Spleen (tissue), 11 donors: Measurements from ENCODE around the gene E2F3. TPM values are rescaled to one million over a fixed set of nuclear protein-coding genes. Genes with fewer than 3 reads are reported as not detected.

Source experiments
- DNase-seq: peaks from one replicate; pipeline ENCODE4 v3.0.0-alpha.2; 2020
- H3K27ac ChIP-seq, 8 donors: fragments of 200-600 bp; sonication (generic) in 7 of 8; 1 replicate in 4 of 8; 2 replicates in 4 of 8; pipeline versions ENCODE4 v1.5.0 to v1.8.0; 2016 to 2021; ENCODE audit warnings: inconsistent platforms in 4 of 8, mild to moderate bottlenecking in 4 of 8, moderate library complexity in 1 of 8
- H3K27me3 ChIP-seq, 7 donors: fragments of 200-600 bp; sonication (generic) in 6 of 7; replicated peaks in 1 of 7; 1 replicate in 4 of 7; 2 replicates in 3 of 7; pipeline versions ENCODE4 v1.5.0 to v1.8.0; 2016 to 2021; ENCODE audit warnings: inconsistent platforms in 3 of 7, mild to moderate bottlenecking in 1 of 7
- H3K36me3 ChIP-seq, 6 donors: fragments of 200-600 bp; sonication (generic) in 5 of 6; 1 replicate in 4 of 6; 2 replicates in 2 of 6; pipeline versions ENCODE4 v1.5.0 to v1.8.0; 2016 to 2021; ENCODE audit warnings: inconsistent platforms in 2 of 6
- H3K4me1 ChIP-seq, 6 donors: fragments of 200-600 bp; sonication (generic) in 5 of 6; 1 replicate in 3 of 6; 2 replicates in 3 of 6; pipeline versions ENCODE4 v1.5.0 to v1.8.0; 2016 to 2021; ENCODE audit warnings: inconsistent platforms in 3 of 6
- H3K4me3 ChIP-seq, 8 donors: fragments of 200-600 bp; sonication (generic) in 7 of 8; 1 replicate in 4 of 8; 2 replicates in 4 of 8; pipeline versions ENCODE4 v1.5.0 to v1.8.0; 2016 to 2021; ENCODE audit warnings: inconsistent platforms in 4 of 8, mild to moderate bottlenecking in 4 of 8, moderate library complexity in 2 of 8
- H3K9me3 ChIP-seq, 8 donors: fragments of 200-600 bp; sonication (generic) in 7 of 8; 1 replicate in 4 of 8; 2 replicates in 4 of 8; pipeline versions ENCODE4 v1.5.0 to v1.8.0; 2016 to 2021; ENCODE audit warnings: inconsistent platforms in 4 of 8
- POLR2A ChIP-seq, 3 donors: fragments of 450-650 bp; IDR thresholded peaks; one replicate each; pipeline ENCODE4 v1.5.1; 2017; ENCODE audit warnings: antibody characterized with exemption in 3 of 3, mild to moderate bottlenecking in 1 of 3
- POLR2AphosphoS5 ChIP-seq, 3 donors: sonication (generic); formaldehyde crosslinking; IDR thresholded peaks; one replicate each; pipeline ENCODE4 v1.5.1; 2017; ENCODE audit warnings: antibody characterized with exemption in 3 of 3
- WGBS, 5 donors: extraction: QIAGEN DNeasy Blood & Tissue Kit in 3 of 5; methylation state at CpG; one replicate each; pipeline versions ENCODE4 v1.1.5 to v1.1.7; 2013 to 2018; 5-methylcytosine and 5-hydroxymethylcytosine counted together
- intact Hi-C: fragments of 100-400 bp; cut with DNase I; formaldehyde crosslinking; loops from one replicate; pipeline ENCODE4 v1.15.0; 2023; ENCODE audit warnings: low total_unique reads
- polyA plus RNA-seq, 3 donors: library from polyadenylated mRNA; stranded (reverse); fragments of 200-250 nt; gene quantifications; one replicate each; pipeline ENCODE4 v1.2.1, GENCODE V29; 2013
- total RNA-seq, 7 donors: library from RNA; depleted of rRNA in 3 of 7; stranded (reverse); fragments of >200 nt in 3 of 7; fragmentation: NEBNext Ultra II Directional in 4 of 7; extraction: Animal tissue kit (Norgen Biotek cat#: 25700) in 4 of 7; gene quantifications; one replicate each; pipeline versions ENCODE4 v1.1.0 to v1.2.1, GENCODE V29; 2016 to 2021
- TF ChIP-seq, protein P1 (sequence below), 11 experiments: fragments of 200-600 bp in 7 of 11; fragments of 450-650 bp in 4 of 11; sonication (generic) in 4 of 11; IDR thresholded peaks in 8 of 11; conservative IDR thresholded peaks in 3 of 11; 1 replicate in 7 of 11; 2 replicates in 4 of 11; pipeline versions ENCODE4 v1.4.0 to v1.8.0; 2016 to 2021; ENCODE audit warnings: antibody characterized with exemption in 11 of 11, inconsistent platforms in 4 of 11, mild to moderate bottlenecking in 1 of 11
- donor health status: healthy with polysubstance abuse.
- donor health status: DM: no; HTN: no; CAD: no; lungs with moderate emphysema.
- donor health status: DM: no; HTN: no; CAD: no.
- donor health status: Bipolar disorder and iron deficiency.
- donor health status: healthy.
- donor health status: DM: no; HTN: no; CAD: no.
- donor health status: DM: yes; HTN: yes; CAD: no.

E2F3 gene
- total and polyA plus RNA-seq, 10 donors = 5.8 to 22.9 (median 14.8) TPM

DNA sequence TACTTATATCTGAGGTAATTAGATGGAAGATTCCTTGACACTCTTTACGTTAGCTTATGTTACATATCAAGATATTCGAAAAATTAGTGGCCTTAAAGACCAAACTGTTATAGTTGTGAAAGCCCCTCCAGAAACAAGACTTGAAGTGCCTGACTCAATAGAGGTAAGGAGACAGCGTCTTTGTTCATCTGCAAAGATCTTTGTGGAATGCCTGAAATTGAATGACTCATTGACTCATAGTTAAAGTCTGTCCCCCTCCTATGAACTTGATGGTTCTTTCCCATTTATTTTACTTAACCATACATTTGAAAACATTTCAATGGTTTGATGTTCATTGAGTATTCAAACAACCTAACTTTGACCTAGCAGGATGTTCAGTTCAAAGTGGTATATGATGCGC is 85.0 kb downstream of the E2F3 start:
- H3K4me1 ChIP-seq = peaks cover 0 to 40% (median 10%) of the 10 kb centered on the region in 6 donors
- TF ChIP-seq, protein P1, sequence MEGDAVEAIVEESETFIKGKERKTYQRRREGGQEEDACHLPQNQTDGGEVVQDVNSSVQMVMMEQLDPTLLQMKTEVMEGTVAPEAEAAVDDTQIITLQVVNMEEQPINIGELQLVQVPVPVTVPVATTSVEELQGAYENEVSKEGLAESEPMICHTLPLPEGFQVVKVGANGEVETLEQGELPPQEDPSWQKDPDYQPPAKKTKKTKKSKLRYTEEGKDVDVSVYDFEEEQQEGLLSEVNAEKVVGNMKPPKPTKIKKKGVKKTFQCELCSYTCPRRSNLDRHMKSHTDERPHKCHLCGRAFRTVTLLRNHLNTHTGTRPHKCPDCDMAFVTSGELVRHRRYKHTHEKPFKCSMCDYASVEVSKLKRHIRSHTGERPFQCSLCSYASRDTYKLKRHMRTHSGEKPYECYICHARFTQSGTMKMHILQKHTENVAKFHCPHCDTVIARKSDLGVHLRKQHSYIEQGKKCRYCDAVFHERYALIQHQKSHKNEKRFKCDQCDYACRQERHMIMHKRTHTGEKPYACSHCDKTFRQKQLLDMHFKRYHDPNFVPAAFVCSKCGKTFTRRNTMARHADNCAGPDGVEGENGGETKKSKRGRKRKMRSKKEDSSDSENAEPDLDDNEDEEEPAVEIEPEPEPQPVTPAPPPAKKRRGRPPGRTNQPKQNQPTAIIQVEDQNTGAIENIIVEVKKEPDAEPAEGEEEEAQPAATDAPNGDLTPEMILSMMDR (IDR thresholded peaks at IDR 0.05 in 8 of 11, conservative IDR thresholded peaks at IDR 0.05 in 3 of 11) = no peak
- no peak for TF ChIP-seq POLR2AphosphoS5 (IDR thresholded peaks at IDR 0.05)
- TF ChIP-seq POLR2A (IDR thresholded peaks at IDR 0.05) = no peak
- no peaks in the 10 kb centered on the region for H3K9me3 ChIP-seq
- intact Hi-C loops = no loop called here
- H3K36me3 ChIP-seq = peaks cover 0 to 96% (median 34%) of the 10 kb centered on the region in 6 donors
- H3K27ac ChIP-seq = no peak overlapping the region
- H3K27me3 ChIP-seq = no peaks in the 10 kb centered on the region
- no peak overlapping the region for H3K4me3 ChIP-seq
- 95 to 98% (median 96%) methylated on average over 4 of the region's 4 CpGs for WGBS, 5 donors
- DNase-seq = no peak

DNA sequence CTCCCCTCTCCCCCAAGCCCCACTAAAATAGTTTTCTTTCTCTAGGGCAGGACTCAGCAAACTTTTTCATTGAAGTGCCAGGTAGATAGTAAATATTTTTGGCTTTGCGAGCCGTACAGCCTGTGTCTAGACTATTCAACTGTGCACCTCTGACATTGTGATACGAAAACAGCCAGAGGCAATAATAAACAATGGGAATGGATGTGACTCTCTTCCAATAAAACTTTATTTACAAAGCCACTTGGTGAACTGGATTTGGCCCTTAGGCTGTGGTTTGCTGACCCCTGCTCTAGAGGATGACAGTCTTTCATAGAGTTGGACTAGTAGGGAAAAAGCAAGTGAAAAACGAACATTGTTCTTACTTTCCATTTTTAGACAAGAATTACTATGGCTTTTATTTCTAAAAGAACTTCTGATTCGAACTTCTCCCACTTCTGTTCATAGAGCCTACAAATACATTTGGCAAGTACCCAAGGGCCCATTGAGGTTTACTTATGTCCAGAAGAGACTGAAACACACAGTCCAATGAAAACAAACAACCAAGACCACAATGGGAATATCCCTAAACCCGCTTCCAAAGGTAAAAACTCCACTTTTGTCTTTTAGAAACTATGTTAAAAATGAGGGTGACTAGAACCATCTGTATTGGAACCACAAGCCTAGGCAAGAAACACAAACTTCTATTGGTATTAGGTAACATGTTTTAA is 86.1 kb downstream of the E2F3 start:
- no peak overlapping the region for H3K4me3 ChIP-seq
- no peaks in the 10 kb centered on the region for H3K27me3 ChIP-seq
- 93 to 95% (median 94%) methylated on average over 6 of the region's 6 CpGs for WGBS, 5 donors
- no peaks in the 10 kb centered on the region for H3K9me3 ChIP-seq
- no peak for DNase-seq
- no peak overlapping the region for H3K27ac ChIP-seq
- H3K4me1 ChIP-seq = peaks cover 0 to 32% (median 9%) of the 10 kb centered on the region in 6 donors
- TF ChIP-seq, protein P1 (IDR thresholded peaks at IDR 0.05 in 8 of 11, conservative IDR thresholded peaks at IDR 0.05 in 3 of 11) = no peak
- TF ChIP-seq POLR2AphosphoS5 (IDR thresholded peaks at IDR 0.05) = no peak
- TF ChIP-seq POLR2A (IDR thresholded peaks at IDR 0.05) = no peak
- H3K36me3 ChIP-seq = peaks cover 0 to 90% (median 35%) of the 10 kb centered on the region in 6 donors
- intact Hi-C loops = no loop called here

DNA sequence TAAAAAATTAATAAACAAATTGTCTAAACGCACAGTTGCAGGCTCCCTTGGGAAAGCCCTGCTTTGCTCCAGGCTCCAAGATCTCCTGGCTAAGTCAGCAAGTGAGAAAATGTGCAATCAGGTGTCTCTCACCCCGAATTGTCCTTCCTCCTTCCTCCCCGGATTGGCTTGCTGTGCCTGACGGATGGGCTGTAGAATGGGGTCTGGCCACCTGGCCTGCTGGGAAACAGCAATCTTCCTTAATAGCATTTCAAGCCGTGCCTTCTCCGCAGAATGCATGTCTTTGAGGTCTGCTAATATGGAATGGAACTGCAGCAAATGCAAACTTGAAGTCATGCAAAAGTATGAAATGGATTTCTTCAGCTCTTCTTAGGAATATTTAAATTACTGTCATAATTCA is 88.9 kb downstream of the E2F3 start:
- no peaks in the 10 kb centered on the region for H3K27me3 ChIP-seq
- TF ChIP-seq, protein P1 (IDR thresholded peaks at IDR 0.05 in 8 of 11, conservative IDR thresholded peaks at IDR 0.05 in 3 of 11) = no peak
- TF ChIP-seq POLR2AphosphoS5 (IDR thresholded peaks at IDR 0.05) = no peak
- no peak for TF ChIP-seq POLR2A (IDR thresholded peaks at IDR 0.05)
- H3K36me3 ChIP-seq = peaks cover 0 to 71% (median 38%) of the 10 kb centered on the region in 6 donors
- H3K9me3 ChIP-seq = no peaks in the 10 kb centered on the region
- intact Hi-C loops = no loop called here
- DNase-seq = no peak
- H3K4me3 ChIP-seq = no peak overlapping the region
- H3K4me1 ChIP-seq = peaks cover 0 to 5% (median 1%) of the 10 kb centered on the region in 6 donors
- no peak overlapping the region for H3K27ac ChIP-seq
- 92 to 98% (median 95%) methylated on average over 6 of the region's 6 CpGs for WGBS, 5 donors

DNA sequence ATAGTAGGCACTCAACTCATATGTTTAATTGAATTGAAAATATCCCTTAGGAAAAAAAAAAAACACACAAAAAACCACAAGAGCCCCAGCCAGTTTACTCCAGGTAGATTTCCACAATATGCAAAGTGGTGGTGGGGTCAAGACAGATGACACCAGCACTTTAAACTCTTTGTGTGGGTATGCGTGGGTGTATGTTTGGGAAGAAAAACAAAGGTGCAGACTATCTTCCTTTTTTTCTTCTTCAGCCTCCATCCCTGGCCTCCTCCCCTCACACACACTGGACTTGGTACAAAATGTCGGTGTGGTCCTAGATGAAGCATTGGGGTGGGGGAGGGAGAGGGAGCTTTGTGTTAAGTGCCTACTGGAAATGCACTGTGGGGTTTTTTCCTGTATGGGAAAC is 90.4 kb downstream of the E2F3 start:
- DNase-seq = no peak
- H3K4me3 ChIP-seq = no peak overlapping the region
- no peaks in the 10 kb centered on the region for H3K27me3 ChIP-seq
- H3K36me3 ChIP-seq = peaks cover 0 to 56% (median 36%) of the 10 kb centered on the region in 6 donors
- no peak overlapping the region for H3K27ac ChIP-seq
- TF ChIP-seq, protein P1 (IDR thresholded peaks at IDR 0.05 in 8 of 11, conservative IDR thresholded peaks at IDR 0.05 in 3 of 11) = no peak
- no peak for TF ChIP-seq POLR2A (IDR thresholded peaks at IDR 0.05)
- TF ChIP-seq POLR2AphosphoS5 (IDR thresholded peaks at IDR 0.05) = no peak
- H3K4me1 ChIP-seq = peaks cover 0 to 5% (median under 1%) of the 10 kb centered on the region in 6 donors
- H3K9me3 ChIP-seq = no peaks in the 10 kb centered on the region
- WGBS, 5 donors = 81 to 98% (median 90%) methylated on average over 2 of the region's 2 CpGs
- intact Hi-C loops = no loop called here
